ENCODE measurements around the gene COG5. TPM values are rescaled to one million over a fixed set of nuclear protein-coding genes. Genes with fewer than 3 reads are reported as not detected.

COG5 gene
- polyA plus RNA-seq, 1 of the 3 experiments (the other 2 are of a cell fraction) = 21.2 TPM

DNA sequence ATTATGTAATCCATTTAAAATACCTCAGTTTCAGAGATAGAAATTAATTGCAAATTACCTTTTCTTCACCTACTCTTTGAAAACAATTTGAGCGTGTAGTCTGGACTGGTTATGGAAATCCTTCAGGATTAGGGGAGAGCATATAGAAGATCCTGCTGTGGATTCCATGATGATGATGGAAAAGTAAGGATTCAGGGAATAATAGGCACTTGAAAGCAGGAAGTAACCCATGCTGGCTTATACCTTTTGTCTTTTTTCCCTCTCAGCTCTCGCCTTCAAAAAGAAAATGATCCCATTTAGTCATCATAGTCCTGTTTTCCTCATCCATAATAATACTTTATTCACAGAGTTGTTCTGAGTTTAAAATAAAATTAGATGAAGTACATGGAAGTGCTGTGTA is 390.5 kb downstream of the COG5 start:
- Histone ChIP-seq H3K4me1 (ENCODE audit: control insufficient read depth in 1 of 2, insufficient read depth in 2 of 2, low read depth in 1 of 2, low read length in 1 of 2) (peaks cover 0 to 7% of the 10 kb centered on the region in 2 experiments; a peak in 2 of 4 replicates), H3K4me2 (no peak overlapping the region), H3K36me3 (replicated peaks in 1 of 2; ENCODE audit: control insufficient read depth in 1 of 2, insufficient read depth in 2 of 2, low read length in 1 of 2) (peaks cover 9 to 21% of the 10 kb centered on the region in 2 experiments), H3K4me3 (ENCODE audit: low read depth in 2 of 2, low read length in 1 of 2) (no peak overlapping the region), H3K9me2 (no peaks in the 10 kb centered on the region), H3K9ac (no peak overlapping the region), H3K79me2 (ENCODE audit: insufficient read depth) (peaks cover 83% of the 10 kb centered on the region), H3F3A (replicated peaks; ENCODE audit: insufficient read depth) (peaks cover 15% of the 10 kb centered on the region), H3K27ac (ENCODE audit: low read depth in 2 of 2, low read length in 1 of 2) (no peak overlapping the region; a peak in 1 of 4 replicates), H3K9me3 (no peaks in the 10 kb centered on the region), H2AFZ (ENCODE audit: low read depth) (no peak overlapping the region), H4K20me1 (ENCODE audit: insufficient read depth) (peaks cover 81% of the 10 kb centered on the region), H3K27me3 (ENCODE audit: insufficient read depth) (no peaks in the 10 kb centered on the region)
- ChIA-PET CTCF (interaction anchor here (1.3 to 2.0 kb wide), 2 partner anchors 23 to 380 kb away, joined by 4 to 5 read pairs; no protein-coding TSS in a partner anchor), POLR2A (no interaction called here)
- TF ChIP-seq CHD2 (IDR thresholded peaks at IDR 0.05; ENCODE audit: low read length, partially characterized antibody) (no peak), RCOR1 (IDR thresholded peaks at IDR 0.05; ENCODE audit: low read length) (no peak), FOSL2 (IDR thresholded peaks at IDR 0.05; ENCODE audit: borderline replicate concordance, low read depth) (no peak), EZH2phosphoT487 (IDR thresholded peaks at IDR 0.05; ENCODE audit: borderline replicate concordance, low read depth) (no peak), TEAD4 (IDR thresholded peaks at IDR 0.05; ENCODE audit: borderline replicate concordance, insufficient read depth) (no peak), SMC3 (IDR thresholded peaks at IDR 0.05; ENCODE audit: low read depth, low read length) (no peak), EP300 (IDR thresholded peaks at IDR 0.05; ENCODE audit: borderline replicate concordance in 1 of 2, low read depth in 1 of 2, low read length in 1 of 2) (no peak), GATA2 (CRISPR knock-in tag; IDR thresholded peaks at IDR 0.05) (no peak), TCF12 (IDR thresholded peaks at IDR 0.05) (no peak), FOXM1 (IDR thresholded peaks at IDR 0.05; ENCODE audit: low read depth) (no peak)
- 94% methylated on average over 2 of the region's 2 CpGs for WGBS (ENCODE audit: low lambda C conversion rate)
- no peak for DNase-seq

DNA sequence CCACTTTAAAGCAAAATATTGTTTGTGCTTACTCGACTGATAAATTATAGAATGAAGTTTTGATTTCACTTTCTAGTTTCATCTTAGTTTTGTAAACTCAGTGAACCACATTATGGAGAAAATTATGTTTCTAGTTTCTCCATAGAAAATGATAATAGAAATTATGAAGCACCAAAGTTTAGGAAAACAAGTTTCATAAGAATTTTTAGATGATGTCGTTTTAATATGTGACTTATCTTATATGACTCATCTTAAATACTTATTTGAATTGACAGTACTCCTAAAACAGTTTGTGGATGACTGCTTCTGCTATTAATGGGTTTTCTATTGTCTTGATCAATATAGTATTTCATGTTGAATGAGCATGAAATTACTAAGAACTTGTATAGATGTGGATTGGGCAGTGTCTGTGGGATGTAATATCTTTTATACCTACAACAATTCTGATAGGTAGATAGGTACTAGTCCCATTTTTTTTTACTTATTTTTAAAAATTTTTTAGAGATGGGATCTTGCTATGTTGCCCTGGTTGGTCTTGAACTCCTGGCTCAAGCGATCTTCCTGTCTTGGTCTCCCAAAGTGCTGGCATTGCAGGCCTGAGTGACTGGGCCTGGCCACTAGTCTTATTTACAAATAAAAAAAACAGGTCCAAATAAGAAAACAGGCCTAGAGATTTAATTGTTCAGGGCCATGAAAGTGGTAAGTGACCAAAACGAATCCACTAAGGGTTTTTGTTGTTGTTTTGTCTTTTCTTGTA is 391.3 kb downstream of the COG5 start:
- no peak overlapping the region for H3K9ac ChIP-seq
- H3K4me2 ChIP-seq = no peak overlapping the region
- no peak for DNase-seq
- no peak overlapping the region for H3K4me3 ChIP-seq (ENCODE audit: low read depth in 2 of 2, low read length in 1 of 2)
- WGBS (ENCODE audit: low lambda C conversion rate) = 82% methylated on average over 4 of the region's 4 CpGs
- H3K36me3 ChIP-seq (replicated peaks in 1 of 2; ENCODE audit: control insufficient read depth in 1 of 2, insufficient read depth in 2 of 2, low read length in 1 of 2) = peaks cover 9 to 16% of the 10 kb centered on the region in 2 experiments
- H4K20me1 ChIP-seq (ENCODE audit: insufficient read depth) = peaks cover 74% of the 10 kb centered on the region
- H3K9me3 ChIP-seq = no peaks in the 10 kb centered on the region
- ChIA-PET CTCF (interaction anchor here (1.5 to 6.3 kb wide), 3 partner anchors 10 to 23 kb away, joined by 3 to 77 read pairs (median 5); no protein-coding TSS in a partner anchor), POLR2A (no interaction called here)
- H3K79me2 ChIP-seq (ENCODE audit: insufficient read depth) = peaks cover 76% of the 10 kb centered on the region
- H3K27me3 ChIP-seq (ENCODE audit: insufficient read depth) = no peaks in the 10 kb centered on the region
- H3K9me2 ChIP-seq = no peaks in the 10 kb centered on the region
- H3K4me1 ChIP-seq (ENCODE audit: control insufficient read depth in 1 of 2, insufficient read depth in 2 of 2, low read depth in 1 of 2, low read length in 1 of 2) = peaks cover 0 to 10% of the 10 kb centered on the region in 2 experiments; a peak in 2 of 4 replicates
- H2AFZ ChIP-seq (ENCODE audit: low read depth) = no peak overlapping the region
- H3K27ac ChIP-seq (ENCODE audit: low read depth in 2 of 2, low read length in 1 of 2) = no peak overlapping the region
- TF ChIP-seq EP300 (IDR thresholded peaks at IDR 0.05; ENCODE audit: borderline replicate concordance in 1 of 2, low read depth in 1 of 2, low read length in 1 of 2) = no peak
- peaks cover 17% of the 10 kb centered on the region for H3F3A ChIP-seq (replicated peaks; ENCODE audit: insufficient read depth)

DNA sequence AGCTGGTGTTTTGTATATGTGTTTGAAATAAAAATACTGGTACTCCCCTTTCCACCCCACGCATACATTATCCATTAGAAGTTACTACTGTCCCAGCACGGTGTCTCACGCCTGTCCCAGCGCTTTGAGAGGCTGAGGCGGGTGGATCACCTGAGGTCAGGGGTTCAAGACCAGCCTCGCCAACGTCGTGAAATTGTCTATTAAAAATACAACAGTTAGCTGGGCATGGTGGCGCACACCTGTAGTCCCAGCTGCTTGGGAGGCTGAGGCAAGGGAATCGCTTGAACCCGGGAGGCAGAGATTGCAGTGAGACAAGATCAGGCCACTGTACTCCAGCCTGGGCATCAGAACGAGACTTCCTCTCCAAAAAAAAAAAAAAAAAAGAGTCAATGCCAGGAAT is 392.2 kb downstream of the COG5 start:
- no peaks in the 10 kb centered on the region for H3K27me3 ChIP-seq (ENCODE audit: insufficient read depth)
- H3K79me2 ChIP-seq (ENCODE audit: insufficient read depth) = peaks cover 66% of the 10 kb centered on the region
- H3K4me3 ChIP-seq (ENCODE audit: low read depth in 2 of 2, low read length in 1 of 2) = no peak overlapping the region
- peaks cover 64% of the 10 kb centered on the region for H4K20me1 ChIP-seq (ENCODE audit: insufficient read depth)
- peaks cover 9 to 11% of the 10 kb centered on the region in 2 experiments for H3K36me3 ChIP-seq (replicated peaks in 1 of 2; ENCODE audit: control insufficient read depth in 1 of 2, insufficient read depth in 2 of 2, low read length in 1 of 2)
- peaks cover 0 to 13% of the 10 kb centered on the region in 2 experiments; a peak in 2 of 4 replicates for H3K4me1 ChIP-seq (ENCODE audit: control insufficient read depth in 1 of 2, insufficient read depth in 2 of 2, low read depth in 1 of 2, low read length in 1 of 2)
- H3K4me2 ChIP-seq = no peak overlapping the region
- no peaks in the 10 kb centered on the region for H3K9me3 ChIP-seq
- no peak overlapping the region for H2AFZ ChIP-seq (ENCODE audit: low read depth)
- 96% methylated on average over 12 of the region's 12 CpGs for WGBS (ENCODE audit: low lambda C conversion rate)
- POLR2A ChIA-PET = no interaction called here
- CTCF ChIA-PET = interaction anchor here (1.5 to 6.3 kb wide), 2 partner anchors 11 to 21 kb away, joined by 3 to 77 read pairs; no protein-coding TSS in a partner anchor
- H3K9me2 ChIP-seq = no peaks in the 10 kb centered on the region
- H3F3A ChIP-seq (replicated peaks; ENCODE audit: insufficient read depth) = peaks cover 21% of the 10 kb centered on the region
- TF ChIP-seq, protein P1, sequence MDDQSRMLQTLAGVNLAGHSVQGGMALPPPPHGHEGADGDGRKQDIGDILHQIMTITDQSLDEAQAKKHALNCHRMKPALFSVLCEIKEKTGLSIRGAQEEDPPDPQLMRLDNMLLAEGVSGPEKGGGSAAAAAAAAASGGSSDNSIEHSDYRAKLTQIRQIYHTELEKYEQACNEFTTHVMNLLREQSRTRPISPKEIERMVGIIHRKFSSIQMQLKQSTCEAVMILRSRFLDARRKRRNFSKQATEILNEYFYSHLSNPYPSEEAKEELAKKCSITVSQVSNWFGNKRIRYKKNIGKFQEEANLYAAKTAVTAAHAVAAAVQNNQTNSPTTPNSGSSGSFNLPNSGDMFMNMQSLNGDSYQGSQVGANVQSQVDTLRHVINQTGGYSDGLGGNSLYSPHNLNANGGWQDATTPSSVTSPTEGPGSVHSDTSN (IDR thresholded peaks at IDR 0.05) = no peak
- no peak for TF ChIP-seq EP300 (IDR thresholded peaks at IDR 0.05; ENCODE audit: borderline replicate concordance in 1 of 2, low read depth in 1 of 2, low read length in 1 of 2)
- TF ChIP-seq, protein P2, sequence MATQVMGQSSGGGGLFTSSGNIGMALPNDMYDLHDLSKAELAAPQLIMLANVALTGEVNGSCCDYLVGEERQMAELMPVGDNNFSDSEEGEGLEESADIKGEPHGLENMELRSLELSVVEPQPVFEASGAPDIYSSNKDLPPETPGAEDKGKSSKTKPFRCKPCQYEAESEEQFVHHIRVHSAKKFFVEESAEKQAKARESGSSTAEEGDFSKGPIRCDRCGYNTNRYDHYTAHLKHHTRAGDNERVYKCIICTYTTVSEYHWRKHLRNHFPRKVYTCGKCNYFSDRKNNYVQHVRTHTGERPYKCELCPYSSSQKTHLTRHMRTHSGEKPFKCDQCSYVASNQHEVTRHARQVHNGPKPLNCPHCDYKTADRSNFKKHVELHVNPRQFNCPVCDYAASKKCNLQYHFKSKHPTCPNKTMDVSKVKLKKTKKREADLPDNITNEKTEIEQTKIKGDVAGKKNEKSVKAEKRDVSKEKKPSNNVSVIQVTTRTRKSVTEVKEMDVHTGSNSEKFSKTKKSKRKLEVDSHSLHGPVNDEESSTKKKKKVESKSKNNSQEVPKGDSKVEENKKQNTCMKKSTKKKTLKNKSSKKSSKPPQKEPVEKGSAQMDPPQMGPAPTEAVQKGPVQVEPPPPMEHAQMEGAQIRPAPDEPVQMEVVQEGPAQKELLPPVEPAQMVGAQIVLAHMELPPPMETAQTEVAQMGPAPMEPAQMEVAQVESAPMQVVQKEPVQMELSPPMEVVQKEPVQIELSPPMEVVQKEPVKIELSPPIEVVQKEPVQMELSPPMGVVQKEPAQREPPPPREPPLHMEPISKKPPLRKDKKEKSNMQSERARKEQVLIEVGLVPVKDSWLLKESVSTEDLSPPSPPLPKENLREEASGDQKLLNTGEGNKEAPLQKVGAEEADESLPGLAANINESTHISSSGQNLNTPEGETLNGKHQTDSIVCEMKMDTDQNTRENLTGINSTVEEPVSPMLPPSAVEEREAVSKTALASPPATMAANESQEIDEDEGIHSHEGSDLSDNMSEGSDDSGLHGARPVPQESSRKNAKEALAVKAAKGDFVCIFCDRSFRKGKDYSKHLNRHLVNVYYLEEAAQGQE (IDR thresholded peaks at IDR 0.05; ENCODE audit: low read depth, low read length) = no peak
- TF ChIP-seq SIN3A (IDR thresholded peaks at IDR 0.05; ENCODE audit: borderline replicate concordance, low read depth, low read length) = no peak
- no peak for TF ChIP-seq CHD2 (IDR thresholded peaks at IDR 0.05; ENCODE audit: low read length, partially characterized antibody)
- no peak for TF ChIP-seq RXRA (IDR thresholded peaks at IDR 0.05; ENCODE audit: borderline replicate concordance, low read depth)
- no peak for TF ChIP-seq POLR2AphosphoS5 (IDR thresholded peaks at IDR 0.05; ENCODE audit: low read depth, low read length)
- no peak for TF ChIP-seq GATA2 (CRISPR knock-in tag; IDR thresholded peaks at IDR 0.05)
- no peak overlapping the region for H3K27ac ChIP-seq (ENCODE audit: low read depth in 2 of 2, low read length in 1 of 2)
- DNase-seq = no peak
- H3K9ac ChIP-seq = no peak overlapping the region

Measured in SK-N-SH (cell line).